Fibroblast of lung (primary cell): ENCODE measurements around the gene CYTL1.
"Not testable (repeated sequence)": the region's sequence is repeated elsewhere in the genome, so short reads cannot be mapped to it uniquely, and the experiment has no call there.

Experiments
- CTCF ChIP-seq, 2 donors: IDR thresholded peaks in 1 of 2; conservative IDR thresholded peaks in 1 of 2; 1 replicate in 1 of 2; 2 replicates in 1 of 2; pipeline ENCODE4 v1.5.1; 2011 to 2012; ENCODE audit warnings: low read length in 2 of 2, control low read depth in 1 of 2, inconsistent platforms in 1 of 2, low read depth in 1 of 2, mild to moderate bottlenecking in 1 of 2
- EZH2 ChIP-seq: IDR thresholded peaks from 2 replicates; pipeline ENCODE4 v1.5.1; 2012; ENCODE audit warnings: low read length, control low read depth, mild to moderate bottlenecking; ENCODE audit errors: missing control alignments

GRCh38 chr4:4996935-4997334 is 22.3 kb downstream of the CYTL1 start:
- TF ChIP-seq CTCF (conservative IDR thresholded peaks at IDR 0.05 in 1 of 2, IDR thresholded peaks at IDR 0.05 in 1 of 2; ENCODE audit: low read depth in 1 of 2, low read length in 2 of 2); EZH2: not testable (repeated sequence)
